Suprapubic skin (tissue), 4 donors: ENCODE results near the gene SPDYE3. TPM values are rescaled to one million over a fixed set of nuclear protein-coding genes. Genes with fewer than 3 reads are reported as not detected.

Experiments
- DNase-seq, 2 donors: peaks; one replicate each; pipeline ENCODE4 v3.0.0-alpha.2; 2019; ENCODE audit warnings: low spot score in 2 of 2
- H3K27ac ChIP-seq: fragments of 200-600 bp; sonication (generic); one replicate; pipeline ENCODE4 v1.5.1; 2019
- H3K27me3 ChIP-seq: fragments of 200-600 bp; sonication (generic); one replicate; pipeline ENCODE4 v1.5.1; 2019
- H3K36me3 ChIP-seq: fragments of 200-600 bp; sonication (generic); one replicate; pipeline ENCODE4 v1.5.1; 2019
- H3K4me1 ChIP-seq: fragments of 200-600 bp; sonication (generic); one replicate; pipeline ENCODE4 v1.5.1; 2019
- H3K4me3 ChIP-seq: fragments of 200-600 bp; sonication (generic); one replicate; pipeline ENCODE4 v1.5.1; 2019; ENCODE audit warnings: mild to moderate bottlenecking
- H3K9me3 ChIP-seq: fragments of 200-600 bp; sonication (generic); one replicate; pipeline ENCODE4 v1.5.1; 2019
- EP300 ChIP-seq: sonication (generic); formaldehyde crosslinking; IDR thresholded peaks from one replicate; pipeline ENCODE4 v1.6.1; 2017; ENCODE audit warnings: antibody characterized with exemption
- POLR2AphosphoS5 ChIP-seq, 3 donors: sonication (generic); formaldehyde crosslinking; IDR thresholded peaks; one replicate each; pipeline ENCODE4 v1.6.1; 2017; ENCODE audit warnings: antibody characterized with exemption in 3 of 3
- WGBS: methylation state at CpG from one replicate; pipeline ENCODE4 v1.1.5; 2018; 5-methylcytosine and 5-hydroxymethylcytosine counted together
- total RNA-seq, 4 donors: library from RNA; depleted of rRNA; stranded (reverse); fragments of >200 nt; gene quantifications; one replicate each; pipeline ENCODE4 v1.1.0, GENCODE V29; 2016

SPDYE3 gene
- total RNA-seq, 4 donors from 2014 or later, result not detected

- no peaks in the 10 kb centered on the region for H3K9me3 ChIP-seq
- TF ChIP-seq EP300 (no peak), POLR2AphosphoS5 (IDR thresholded peaks at IDR 0.05) (no peak)
- peaks cover 10% of the 10 kb centered on the region for H3K4me1 ChIP-seq
- no peak for DNase-seq
- H3K27me3 ChIP-seq, result no peaks in the 10 kb centered on the region
- no peak overlapping the region for H3K4me3 ChIP-seq
- no peaks in the 10 kb centered on the region for H3K36me3 ChIP-seq
- no peak overlapping the region for H3K27ac ChIP-seq
- WGBS, result 75% methylated on average over 4 of the region's 7 CpGs
Observed at GRCh38 chr7:100371561-100372171, 64.2 kb downstream of the SPDYE3 start.

Other genes starting within 250 kb of the SPDYE3 start
- 10 to 100 TPM; 13.2 to 30.3 (median 24.4) TPM for gene ZNF3, start 226.0 kb upstream of the SPDYE3 start, total RNA-seq
- 10 to 100 TPM; 35.8 to 60.7 (median 47.7) TPM for gene COPS6, start 218.7 kb upstream of the SPDYE3 start, total RNA-seq
- 10 to 100 TPM; 43.8 to 97.0 (median 51.8) TPM for gene MCM7, start 206.3 kb upstream of the SPDYE3 start, total RNA-seq
- 10 to 100 TPM; 16.7 to 33.2 (median 31.8) TPM for gene AP4M1, start 206.1 kb upstream of the SPDYE3 start, total RNA-seq
- gene TAF6, start 188.3 kb upstream of the SPDYE3 start, total RNA-seq, result 10 to 100 TPM; 31.7 to 59.3 (median 48.9) TPM
- 1 to 10 TPM; 4.5 to 7.1 (median 5.4) TPM for gene CNPY4, start 188.1 kb upstream of the SPDYE3 start, total RNA-seq
- 1 to 10 TPM; 2.6 to 6.2 (median 3.6) TPM for gene MBLAC1, start 180.7 kb upstream of the SPDYE3 start, total RNA-seq
- 100 to 1,000 TPM; 346 to 682 (median 537) TPM for gene LAMTOR4, start 158.8 kb upstream of the SPDYE3 start, total RNA-seq
- 10 to 100 TPM; 19.7 to 69.0 (median 35.8) TPM for gene TRAPPC14, start 149.0 kb upstream of the SPDYE3 start, total RNA-seq
- 10 to 100 TPM; 30.0 to 36.9 (median 33.0) TPM for gene GAL3ST4, start 139.1 kb upstream of the SPDYE3 start, total RNA-seq
- 10 to 100 TPM in 2 of 4 donors, 1 to 10 TPM in 2; 7.3 to 45.4 (median 14.8) TPM for gene GPC2, start 130.3 kb upstream of the SPDYE3 start, total RNA-seq
- 1 to 10 TPM in 2 of 4 donors, under 1 TPM in 1, not detected in 1; 0.68 to 2.0 (median 1.9) TPM for gene STAG3, start 129.8 kb upstream of the SPDYE3 start, total RNA-seq
- not detected for gene PVRIG, start 87.8 kb upstream of the SPDYE3 start, total RNA-seq
- 100 to 1,000 TPM in 1 of 4 donors, 10 to 100 TPM in 3; 40.8 to 125 (median 63.1) TPM for gene PILRB, start 50.4 kb downstream of the SPDYE3 start, total RNA-seq
- 1 to 10 TPM; 1.3 to 8.5 (median 4.2) TPM for gene PILRA, start 65.8 kb downstream of the SPDYE3 start, total RNA-seq
- gene ZCWPW1, start 121.0 kb downstream of the SPDYE3 start, total RNA-seq, result 1 to 10 TPM; 2.2 to 9.4 (median 4.8) TPM
- gene MEPCE, start 122.1 kb downstream of the SPDYE3 start, total RNA-seq, result 10 to 100 TPM; 38.5 to 50.4 (median 39.6) TPM
- gene PPP1R35, start 128.8 kb downstream of the SPDYE3 start, total RNA-seq, result 10 to 100 TPM; 18.2 to 35.6 (median 27.0) TPM
- under 1 TPM in 1 of 4 donors, not detected in 3; 0.53 TPM for gene SPACDR, start 156.6 kb downstream of the SPDYE3 start, total RNA-seq
- gene TSC22D4, start 171.5 kb downstream of the SPDYE3 start, total RNA-seq, result 10 to 100 TPM; 52.7 to 67.2 (median 57.3) TPM
- gene NYAP1, start 176.2 kb downstream of the SPDYE3 start, total RNA-seq, result 1 to 10 TPM in 1 of 4 donors, under 1 TPM in 3; 0.51 to 1.1 (median 0.67) TPM
- 10 to 100 TPM; 46.6 to 63.4 (median 52.9) TPM for gene AGFG2, start 231.5 kb downstream of the SPDYE3 start, total RNA-seq